ENCODE measurements around the gene KIF13A. TPM values are rescaled to one million over a fixed set of nuclear protein-coding genes. Genes with fewer than 3 reads are reported as not detected.

KIF13A gene
- total RNA-seq, 1 experiment from 2014 or later, result 49.3 TPM

- DNase-seq (ENCODE audit: low read depth, low spot score) (no peak), ATAC-seq (no peak)
- no TSS peak for BruUV-seq (replicated peaks)
- no peak for TF ChIP-seq SIN3A (IDR thresholded peaks at IDR 0.05; ENCODE audit: borderline replicate concordance, insufficient read depth, low read depth, low read length)
- TF ChIP-seq, protein P1, sequence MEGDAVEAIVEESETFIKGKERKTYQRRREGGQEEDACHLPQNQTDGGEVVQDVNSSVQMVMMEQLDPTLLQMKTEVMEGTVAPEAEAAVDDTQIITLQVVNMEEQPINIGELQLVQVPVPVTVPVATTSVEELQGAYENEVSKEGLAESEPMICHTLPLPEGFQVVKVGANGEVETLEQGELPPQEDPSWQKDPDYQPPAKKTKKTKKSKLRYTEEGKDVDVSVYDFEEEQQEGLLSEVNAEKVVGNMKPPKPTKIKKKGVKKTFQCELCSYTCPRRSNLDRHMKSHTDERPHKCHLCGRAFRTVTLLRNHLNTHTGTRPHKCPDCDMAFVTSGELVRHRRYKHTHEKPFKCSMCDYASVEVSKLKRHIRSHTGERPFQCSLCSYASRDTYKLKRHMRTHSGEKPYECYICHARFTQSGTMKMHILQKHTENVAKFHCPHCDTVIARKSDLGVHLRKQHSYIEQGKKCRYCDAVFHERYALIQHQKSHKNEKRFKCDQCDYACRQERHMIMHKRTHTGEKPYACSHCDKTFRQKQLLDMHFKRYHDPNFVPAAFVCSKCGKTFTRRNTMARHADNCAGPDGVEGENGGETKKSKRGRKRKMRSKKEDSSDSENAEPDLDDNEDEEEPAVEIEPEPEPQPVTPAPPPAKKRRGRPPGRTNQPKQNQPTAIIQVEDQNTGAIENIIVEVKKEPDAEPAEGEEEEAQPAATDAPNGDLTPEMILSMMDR (IDR thresholded peaks at IDR 0.05), result no peak
- Histone ChIP-seq H3K27me3 (ENCODE audit: control insufficient read depth, insufficient read depth, low read length) (no peaks in the 10 kb centered on the region), H3K27ac (ENCODE audit: low read length) (no peak overlapping the region), H3K36me3 (ENCODE audit: control insufficient read depth, insufficient read depth, low read length) (no peaks in the 10 kb centered on the region), H3K4me1 (ENCODE audit: control insufficient read depth, insufficient read depth, low read length) (peaks cover 3% of the 10 kb centered on the region; the same call in 1 of the 2 replicates), H3K4me3 (ENCODE audit: low read depth in 2 of 2, low read length in 2 of 2) (no peak overlapping the region), H3K9me3 (ENCODE audit: control insufficient read depth, insufficient read depth, low read depth, low read length) (no peaks in the 10 kb centered on the region)
- ChIA-PET POLR2A (no interaction called here), CTCF (no interaction called here)
- in situ Hi-C loops (cut with HindIII; ENCODE audit: low pct_unique_long_range_greater_than_20kb, low sequenced_read_pairs), result no loop called here
- intact Hi-C loops (cut with micrococcal nuclease; ENCODE audit: unreplicated experiment), result no loop called here
Measured at GRCh38 chr6:17884498-17885478, 102.6 kb downstream of the KIF13A start.

GRCh38 chr6:17883665-17884497 is 103.6 kb downstream of the KIF13A start:
- H3K4me1 ChIP-seq (ENCODE audit: control insufficient read depth, insufficient read depth, low read length), result peaks cover 3% of the 10 kb centered on the region; the same call in 1 of the 2 replicates
- no peak overlapping the region for H3K4me3 ChIP-seq (ENCODE audit: low read depth in 2 of 2, low read length in 2 of 2)
- no peaks in the 10 kb centered on the region for H3K9me3 ChIP-seq (ENCODE audit: control insufficient read depth, insufficient read depth, low read depth, low read length)
- BruUV-seq (replicated peaks), result no TSS peak
- CTCF ChIA-PET, result no interaction called here
- H3K36me3 ChIP-seq (ENCODE audit: control insufficient read depth, insufficient read depth, low read length), result no peaks in the 10 kb centered on the region
- DNase-seq (ENCODE audit: low read depth, low spot score) (no peak), ATAC-seq (no peak)
- no peaks in the 10 kb centered on the region for H3K27me3 ChIP-seq (ENCODE audit: control insufficient read depth, insufficient read depth, low read length)
- H3K27ac ChIP-seq (ENCODE audit: low read length), result no peak overlapping the region
- intact Hi-C loops (cut with micrococcal nuclease; ENCODE audit: unreplicated experiment), result no loop called here
- no peak for TF ChIP-seq POLR2AphosphoS5 (IDR thresholded peaks at IDR 0.05; ENCODE audit: low read depth, low read length)
- TF ChIP-seq, protein P2, sequence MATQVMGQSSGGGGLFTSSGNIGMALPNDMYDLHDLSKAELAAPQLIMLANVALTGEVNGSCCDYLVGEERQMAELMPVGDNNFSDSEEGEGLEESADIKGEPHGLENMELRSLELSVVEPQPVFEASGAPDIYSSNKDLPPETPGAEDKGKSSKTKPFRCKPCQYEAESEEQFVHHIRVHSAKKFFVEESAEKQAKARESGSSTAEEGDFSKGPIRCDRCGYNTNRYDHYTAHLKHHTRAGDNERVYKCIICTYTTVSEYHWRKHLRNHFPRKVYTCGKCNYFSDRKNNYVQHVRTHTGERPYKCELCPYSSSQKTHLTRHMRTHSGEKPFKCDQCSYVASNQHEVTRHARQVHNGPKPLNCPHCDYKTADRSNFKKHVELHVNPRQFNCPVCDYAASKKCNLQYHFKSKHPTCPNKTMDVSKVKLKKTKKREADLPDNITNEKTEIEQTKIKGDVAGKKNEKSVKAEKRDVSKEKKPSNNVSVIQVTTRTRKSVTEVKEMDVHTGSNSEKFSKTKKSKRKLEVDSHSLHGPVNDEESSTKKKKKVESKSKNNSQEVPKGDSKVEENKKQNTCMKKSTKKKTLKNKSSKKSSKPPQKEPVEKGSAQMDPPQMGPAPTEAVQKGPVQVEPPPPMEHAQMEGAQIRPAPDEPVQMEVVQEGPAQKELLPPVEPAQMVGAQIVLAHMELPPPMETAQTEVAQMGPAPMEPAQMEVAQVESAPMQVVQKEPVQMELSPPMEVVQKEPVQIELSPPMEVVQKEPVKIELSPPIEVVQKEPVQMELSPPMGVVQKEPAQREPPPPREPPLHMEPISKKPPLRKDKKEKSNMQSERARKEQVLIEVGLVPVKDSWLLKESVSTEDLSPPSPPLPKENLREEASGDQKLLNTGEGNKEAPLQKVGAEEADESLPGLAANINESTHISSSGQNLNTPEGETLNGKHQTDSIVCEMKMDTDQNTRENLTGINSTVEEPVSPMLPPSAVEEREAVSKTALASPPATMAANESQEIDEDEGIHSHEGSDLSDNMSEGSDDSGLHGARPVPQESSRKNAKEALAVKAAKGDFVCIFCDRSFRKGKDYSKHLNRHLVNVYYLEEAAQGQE (IDR thresholded peaks at IDR 0.05; ENCODE audit: insufficient read depth in 1 of 2, low read depth in 2 of 2, low read length in 1 of 2), result no peak
- TF ChIP-seq, protein P1 (IDR thresholded peaks at IDR 0.05), result no peak
- TF ChIP-seq TCF7L2 (IDR thresholded peaks at IDR 0.05; ENCODE audit: low read depth, low read length), result no peak
- TF ChIP-seq SIN3A (IDR thresholded peaks at IDR 0.05; ENCODE audit: borderline replicate concordance, insufficient read depth, low read depth, low read length), result no peak
- in situ Hi-C loops (cut with HindIII; ENCODE audit: low pct_unique_long_range_greater_than_20kb, low sequenced_read_pairs), result no loop called here
- POLR2A ChIA-PET, result no interaction called here

All from Panc1 (cell line).